K562 treated with DMSO at 1 percent for 24 hours (cell line): ENCODE data around the gene SHLD2. TPM values are rescaled to one million over a fixed set of nuclear protein-coding genes. Genes with fewer than 3 reads are reported as not detected.

Source experiments
- total RNA-seq: library from RNA; unstranded; fragments of 300-600 nt; gene quantifications from 2 replicates; pipeline ENCODE4 v1.2.3, GENCODE V29; 2022; ENCODE audit warnings: low read depth; ENCODE audit not compliant: insufficient read depth

Gene SHLD2
- 7.8 and 10.4 TPM in 2 replicates for total RNA-seq

DNA sequence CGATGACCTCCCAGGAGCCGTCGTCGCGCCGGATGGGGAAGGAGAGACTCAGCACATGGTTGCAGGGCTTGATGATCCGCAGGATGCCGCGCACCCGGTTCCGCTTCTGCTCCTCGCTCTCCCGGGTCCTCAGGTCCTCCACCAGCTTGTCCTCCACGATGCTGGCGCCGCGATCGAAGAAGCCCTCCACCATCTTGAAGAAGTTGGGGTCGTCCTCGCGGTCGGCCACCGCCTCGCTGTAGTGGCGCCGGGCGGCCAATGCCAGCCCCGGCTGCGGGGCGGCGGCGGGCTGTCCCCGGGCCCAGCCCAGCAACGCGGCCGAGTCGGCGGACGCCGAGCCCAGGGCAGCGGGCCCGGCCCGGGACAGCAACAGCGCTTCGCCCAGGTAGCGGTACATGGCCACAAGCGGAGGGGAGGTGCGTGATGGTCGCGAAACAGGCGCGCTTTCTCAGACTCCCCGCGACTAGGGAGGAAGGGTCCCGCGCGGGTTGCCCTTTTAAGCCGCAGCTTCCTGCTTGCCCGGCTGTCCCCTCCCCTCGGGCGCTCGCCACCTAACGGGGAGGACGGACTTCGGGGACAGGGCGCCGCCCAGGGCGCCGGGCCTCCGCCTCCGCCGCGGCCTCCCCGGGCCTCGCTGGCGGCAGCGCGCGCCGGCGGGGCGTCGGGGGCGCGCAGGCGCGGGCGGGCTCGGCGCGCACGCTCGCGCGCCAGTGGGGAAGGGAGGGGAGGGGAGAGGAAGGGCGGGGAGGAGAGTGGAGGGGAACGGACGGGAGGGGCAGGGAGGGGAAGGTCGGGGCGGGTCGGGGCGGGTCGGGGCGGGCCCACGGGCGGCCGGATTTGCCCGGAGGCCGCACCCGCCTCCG, at the start of gene SHLD2, which contains the start of gene GLUD1:
SHLD2 (plus strand) TSS at position 834 of the 863 bp plus-strand sequence. CDS start 56,149 bp downstream, outside the sequence.
GLUD1 (minus strand) TSS at position 471 of the 863 bp plus-strand sequence; CDS start at position 397, 74 bp downstream.

DNA sequence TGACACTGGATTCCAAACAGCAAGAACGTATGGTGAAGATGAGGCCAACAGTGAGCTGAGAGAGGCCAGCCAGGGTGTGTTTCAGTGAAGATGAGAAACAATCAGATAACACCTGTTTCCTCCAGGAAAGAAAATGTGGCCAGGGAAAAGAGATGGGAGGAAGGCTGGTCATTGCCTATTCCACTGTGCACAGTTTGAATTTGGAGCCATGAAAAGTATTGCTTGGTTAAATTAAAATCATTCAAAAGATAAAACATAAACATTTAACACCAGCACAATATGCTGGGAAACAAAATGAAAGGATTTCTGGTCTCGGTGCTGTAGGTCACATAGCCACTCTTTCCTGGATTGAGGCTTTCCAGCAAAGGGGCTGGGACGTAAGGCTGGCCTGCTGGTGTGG, 130.1 kb downstream of the SHLD2 start, which contains the start of gene NUTM2A:
NUTM2A (plus strand) TSS at position 301 of the 400 bp plus-strand sequence. CDS start 383 bp downstream, outside the sequence.

Other genes with a start within 250 kb of the SHLD2 start
- 1.1 and 1.3 TPM in 2 replicates for gene MMRN2, start 137.6 kb upstream of the SHLD2 start, total RNA-seq
- gene SNCG, start 136.6 kb upstream of the SHLD2 start, total RNA-seq: 47.7 and 60.7 TPM in 2 replicates
- gene ADIRF, start 126.7 kb upstream of the SHLD2 start, total RNA-seq: not detected in 2 replicates
- gene FAM25A, start 74.9 kb upstream of the SHLD2 start, total RNA-seq: not detected in 2 replicates
- gene GLUD1, start 363 bp upstream of the SHLD2 start, total RNA-seq: 60.5 and 66.2 TPM in 2 replicates
- 5.9 and 6.4 TPM in 2 replicates for gene NUTM2A, start 130.2 kb downstream of the SHLD2 start, total RNA-seq